HG03558 (cell line): Measurements from ENCODE around the gene DNAH11.

Experiments used
- ATAC-seq: cut with Tn5 transposase; IDR thresholded peaks from one replicate; pipeline ENCODE4 v1.9.1; 2021; ENCODE audit warnings: moderate number of reproducible peaks; ENCODE audit not compliant: unreplicated experiment; ENCODE audit errors: extremely low read depth

The DNAH11 gene

GRCh38 chr7:21544715-21545114 is 1.9 kb downstream of the DNAH11 start:
- no peak for ATAC-seq

- no peak for ATAC-seq
These were observed 4.7 kb downstream of the DNAH11 start for GRCh38 chr7:21547501-21547900.

- ATAC-seq: no peak
These were observed 5.7 kb downstream of the DNAH11 start for GRCh38 chr7:21548491-21548890.

- no peak for ATAC-seq
These were observed 7.2 kb downstream of the DNAH11 start for GRCh38 chr7:21550076-21550475.

- ATAC-seq: no peak
These were observed 8.1 kb downstream of the DNAH11 start for GRCh38 chr7:21550821-21551531.

- ATAC-seq: no peak
These were observed 19.5 kb downstream of the DNAH11 start for GRCh38 chr7:21562385-21562784.

GRCh38 chr7:21565614-21566013 is 22.8 kb downstream of the DNAH11 start:
- ATAC-seq: no peak

- ATAC-seq: no peak
These were observed 23.3 kb downstream of the DNAH11 start for GRCh38 chr7:21566094-21566493.

GRCh38 chr7:21568762-21569161 is 25.9 kb downstream of the DNAH11 start:
- no peak for ATAC-seq

GRCh38 chr7:21572331-21573313 is 29.8 kb downstream of the DNAH11 start:
- no peak for ATAC-seq

- peak; percentile 26 for ATAC-seq
These were observed 36.7 kb downstream of the DNAH11 start for GRCh38 chr7:21579341-21580072.

- ATAC-seq: peak; percentile 39
These were observed 37.3 kb downstream of the DNAH11 start for GRCh38 chr7:21580073-21580521.

- no peak for ATAC-seq
These were observed 42.4 kb downstream of the DNAH11 start for GRCh38 chr7:21585070-21585724.

GRCh38 chr7:21587139-21587784 is 44.4 kb downstream of the DNAH11 start:
- no peak for ATAC-seq

GRCh38 chr7:21596801-21597200 is 54.0 kb downstream of the DNAH11 start:
- no peak for ATAC-seq

- ATAC-seq: no peak
These were observed 60.6 kb downstream of the DNAH11 start for GRCh38 chr7:21603462-21603861.

GRCh38 chr7:21603972-21604749 is 61.3 kb downstream of the DNAH11 start:
- ATAC-seq: no peak

- no peak for ATAC-seq
These were observed 62.3 kb downstream of the DNAH11 start for GRCh38 chr7:21605008-21605585.
